GM23338 (cell line): ENCODE data around the gene NECTIN1. TPM values are rescaled to one million over a fixed set of nuclear protein-coding genes. Genes with fewer than 3 reads are reported as not detected.

Experiments used
- ATAC-seq: fragments of 200-7000 bp; cut with Tn5 transposase; 3 replicates; pipeline ENCODE4 v1.9.1; 2020
- DNase-seq: peaks from one replicate; pipeline ENCODE4 v3.0.0-alpha.2; 2015; ENCODE audit warnings: low spot score
- H2AFZ ChIP-seq: fragments of 200-600 bp; sonication (generic); 2 replicates; pipeline ENCODE4 v1.8.0; 2016; ENCODE audit warnings: antibody characterized with exemption, mild to moderate bottlenecking, moderate library complexity
- H3F3A ChIP-seq: fragments of 200-600 bp; sonication (generic); replicated peaks from 2 replicates; pipeline ENCODE4 v1.8.0; 2017; ENCODE audit warnings: antibody characterized with exemption, mixed run types, low read depth
- H3K27ac ChIP-seq: fragments of 200-600 bp; sonication (generic); 2 replicates; pipeline ENCODE4 v1.6.1; 2016; ENCODE audit warnings: low read depth
- H3K27me3 ChIP-seq: fragments of 200-600 bp; sonication (generic); 2 replicates; pipeline ENCODE4 v1.8.0; 2016; ENCODE audit warnings: mild to moderate bottlenecking, mixed run types, moderate library complexity; ENCODE audit not compliant: insufficient read depth
- H3K36me3 ChIP-seq: fragments of 200-600 bp; sonication (generic); 2 replicates; pipeline ENCODE4 v1.8.0; 2016; ENCODE audit warnings: mild to moderate bottlenecking; ENCODE audit not compliant: insufficient read depth
- H3K4me1 ChIP-seq: fragments of 200-600 bp; sonication (generic); 2 replicates; pipeline ENCODE4 v1.8.0; 2016; ENCODE audit warnings: mild to moderate bottlenecking, moderate library complexity; ENCODE audit not compliant: insufficient read depth
- H3K4me2 ChIP-seq: fragments of 200-600 bp; sonication (generic); 2 replicates; pipeline ENCODE4 v1.7.1; 2017; ENCODE audit warnings: mixed run types
- H3K4me3 ChIP-seq: fragments of 200-600 bp; sonication (generic); 2 replicates; pipeline ENCODE4 v1.6.1; 2016; ENCODE audit warnings: mixed run types
- H3K79me2 ChIP-seq: fragments of 200-600 bp; sonication (generic); replicated peaks from 2 replicates; pipeline ENCODE4 v1.8.0; 2017; ENCODE audit warnings: mild to moderate bottlenecking; ENCODE audit not compliant: insufficient read depth
- H3K9me2 ChIP-seq: fragments of 200-600 bp; sonication (generic); 2 replicates; pipeline ENCODE4 v1.8.0; 2017; ENCODE audit not compliant: insufficient read depth
- H4K20me1 ChIP-seq: fragments of 200-600 bp; sonication (generic); replicated peaks from 2 replicates; pipeline ENCODE4 v1.8.0; 2017; ENCODE audit warnings: mild to moderate bottlenecking; ENCODE audit not compliant: insufficient read depth
- H3K27ac Mint-ChIP-seq: 2 replicates; pipeline ENCODE4 v1.8.0; 2020; ENCODE audit warnings: inconsistent platforms, mild to moderate bottlenecking, moderate library complexity, mixed read lengths
- H3K27me3 Mint-ChIP-seq: 3 replicates; pipeline ENCODE4 v1.8.0; 2022; ENCODE audit warnings: low read depth, mild to moderate bottlenecking, moderate library complexity, mixed read lengths, inconsistent platforms; ENCODE audit not compliant: insufficient read depth, poor library complexity
- H3K36me3 Mint-ChIP-seq: 3 replicates; pipeline ENCODE4 v1.8.0; 2021; ENCODE audit warnings: low read depth, mild to moderate bottlenecking, inconsistent platforms, moderate library complexity, mixed read lengths
- H3K4me1 Mint-ChIP-seq: 3 replicates; pipeline ENCODE4 v1.8.0; 2020; ENCODE audit warnings: mild to moderate bottlenecking, inconsistent platforms, mixed read lengths
- H3K4me3 Mint-ChIP-seq: 3 replicates; pipeline ENCODE4 v1.8.0; 2021; ENCODE audit warnings: moderate library complexity, mild to moderate bottlenecking, inconsistent platforms, mixed read lengths
- H3K9me3 Mint-ChIP-seq: 3 replicates; pipeline ENCODE4 v1.8.0; 2020; ENCODE audit warnings: moderate library complexity, mild to moderate bottlenecking, inconsistent platforms, mixed read lengths
- EZH2 ChIP-seq: fragments of 200-600 bp; sonication (generic); IDR thresholded peaks from one replicate; pipeline ENCODE4 v1.8.0; 2017; ENCODE audit warnings: antibody characterized with exemption, mild to moderate bottlenecking, low read depth; ENCODE audit not compliant: unreplicated experiment
- JUNB ChIP-seq: IDR thresholded peaks from one replicate; pipeline ENCODE4 v1.6.1; 2016; ENCODE audit warnings: antibody characterized with exemption; ENCODE audit not compliant: unreplicated experiment
- POLR2AphosphoS5 ChIP-seq: IDR thresholded peaks from 2 replicates; pipeline ENCODE4 v1.6.1; 2016; ENCODE audit warnings: antibody characterized with exemption, low read depth
- ZNF114 ChIP-seq: fragments of 250-450 bp; sonication (Bioruptor Pico); IDR thresholded peaks from 2 replicates; pipeline ENCODE4 v1.5.0; 2020; ENCODE audit warnings: mild to moderate bottlenecking, moderate library complexity
- ZNF331 ChIP-seq: fragments of 250-450 bp; sonication (Bioruptor Pico); IDR thresholded peaks from 2 replicates; pipeline ENCODE4 v1.5.0; 2020; ENCODE audit warnings: low read depth, mild to moderate bottlenecking, moderate library complexity
- polyA plus RNA-seq: library from polyadenylated mRNA; unstranded; fragments of >200 nt; fragmentation: Nextera tagmentation; extraction: Ambion mirVana; gene quantifications from 2 replicates; pipeline ENCODE4 v1.2.1, GENCODE V29; 2016
- total RNA-seq: library from RNA; depleted of rRNA; stranded (reverse); fragments of >200 nt; shearing (Covaris generic); gene quantifications from 2 replicates; pipeline ENCODE4 v1.2.3, GENCODE V29; 2014
- TF ChIP-seq, protein P1 (sequence below), 2 experiments: fragments of 200-600 bp in 1 of 2; sonication (generic) in 1 of 2; conservative IDR thresholded peaks; 2 replicates each; pipeline versions ENCODE4 v1.5.1 to v1.6.1; 2016 to 2017; ENCODE audit warnings: antibody characterized with exemption in 2 of 2, low read depth in 2 of 2, mild to moderate bottlenecking in 2 of 2, moderate library complexity in 1 of 2
- TF ChIP-seq, protein P2 (sequence below): fragments of 250-450 bp; sonication (Bioruptor Pico); IDR thresholded peaks from 2 replicates; pipeline ENCODE4 v1.5.0; 2020; ENCODE audit warnings: mild to moderate bottlenecking, moderate library complexity
- TF ChIP-seq, protein P3 (sequence below): IDR thresholded peaks from one replicate; pipeline ENCODE4 v1.6.1; 2018; ENCODE audit warnings: antibody characterized with exemption; ENCODE audit not compliant: unreplicated experiment
- TF ChIP-seq, protein P4 (sequence below): IDR thresholded peaks from 2 replicates; pipeline ENCODE4 v1.6.1; 2016; ENCODE audit warnings: antibody characterized with exemption

The NECTIN1 gene
- total and polyA plus RNA-seq, 2 experiments from 2014 or later, result 18.7 to 56.3 TPM

DNA sequence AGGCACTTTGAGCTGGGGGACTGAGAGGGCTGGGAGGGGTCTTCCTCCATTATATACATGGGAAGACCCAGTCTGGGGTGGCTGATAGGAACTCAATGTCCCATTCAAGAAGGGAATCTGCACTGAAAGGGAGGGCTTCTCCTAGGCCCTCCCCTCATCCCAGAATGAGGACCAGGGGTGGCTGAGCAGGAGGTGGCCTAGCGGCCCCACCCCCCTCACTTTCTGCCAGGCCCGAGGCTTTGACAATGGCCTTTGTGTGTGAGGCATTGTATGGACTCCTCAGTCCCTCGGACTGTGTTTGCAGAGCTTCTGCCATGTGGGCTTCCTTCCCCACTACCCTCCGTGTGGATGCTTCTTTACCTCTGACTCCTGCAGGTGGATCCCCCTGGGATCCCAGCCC lies 65.7 kb downstream of the NECTIN1 start:
- Histone ChIP-seq H3K36me3 (no peaks in the 10 kb centered on the region; the same call in 1 of the 2 replicates), H3K9me2 (no peaks in the 10 kb centered on the region), H3K27ac (no peak overlapping the region), H4K20me1 (no peaks in the 10 kb centered on the region; the same call in none of the 2 replicates), H3K4me1 (peaks cover 15% of the 10 kb centered on the region), H3K79me2 (no peaks in the 10 kb centered on the region; the same call in 1 of the 2 replicates), H2AFZ (no peak overlapping the region), H3F3A (0 out of 2 replicates have a peak, but pooled peaks cover 3% of the 10 kb centered on the region), H3K4me3 (no peak overlapping the region), H3K27me3 (no peaks in the 10 kb centered on the region), H3K4me2 (no peak overlapping the region)
- Mint-ChIP-seq H3K4me1 (peaks cover 30% of the 10 kb centered on the region), H3K27me3 (peaks cover 20% of the 10 kb centered on the region), H3K27ac (peak overlapping the region; percentile 57), H3K4me3 (0 out of 3 replicates have a peak overlapping the region, but pooled peaks have one; percentile 1), H3K36me3 (peaks cover 21% of the 10 kb centered on the region), H3K9me3 (no peaks in the 10 kb centered on the region)
- ATAC-seq (peak; percentile 11), DNase-seq (no peak)
- TF ChIP-seq, protein P1, sequence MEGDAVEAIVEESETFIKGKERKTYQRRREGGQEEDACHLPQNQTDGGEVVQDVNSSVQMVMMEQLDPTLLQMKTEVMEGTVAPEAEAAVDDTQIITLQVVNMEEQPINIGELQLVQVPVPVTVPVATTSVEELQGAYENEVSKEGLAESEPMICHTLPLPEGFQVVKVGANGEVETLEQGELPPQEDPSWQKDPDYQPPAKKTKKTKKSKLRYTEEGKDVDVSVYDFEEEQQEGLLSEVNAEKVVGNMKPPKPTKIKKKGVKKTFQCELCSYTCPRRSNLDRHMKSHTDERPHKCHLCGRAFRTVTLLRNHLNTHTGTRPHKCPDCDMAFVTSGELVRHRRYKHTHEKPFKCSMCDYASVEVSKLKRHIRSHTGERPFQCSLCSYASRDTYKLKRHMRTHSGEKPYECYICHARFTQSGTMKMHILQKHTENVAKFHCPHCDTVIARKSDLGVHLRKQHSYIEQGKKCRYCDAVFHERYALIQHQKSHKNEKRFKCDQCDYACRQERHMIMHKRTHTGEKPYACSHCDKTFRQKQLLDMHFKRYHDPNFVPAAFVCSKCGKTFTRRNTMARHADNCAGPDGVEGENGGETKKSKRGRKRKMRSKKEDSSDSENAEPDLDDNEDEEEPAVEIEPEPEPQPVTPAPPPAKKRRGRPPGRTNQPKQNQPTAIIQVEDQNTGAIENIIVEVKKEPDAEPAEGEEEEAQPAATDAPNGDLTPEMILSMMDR (conservative IDR thresholded peaks at IDR 0.05; ENCODE audit: low read depth in 2 of 2), result no peak
- TF ChIP-seq ZNF114 (CRISPR knock-in tag) (no peak), EZH2 (no peak), JUNB (no peak), ZNF331 (CRISPR knock-in tag) (no peak), POLR2AphosphoS5 (no peak)
- TF ChIP-seq, protein P2, sequence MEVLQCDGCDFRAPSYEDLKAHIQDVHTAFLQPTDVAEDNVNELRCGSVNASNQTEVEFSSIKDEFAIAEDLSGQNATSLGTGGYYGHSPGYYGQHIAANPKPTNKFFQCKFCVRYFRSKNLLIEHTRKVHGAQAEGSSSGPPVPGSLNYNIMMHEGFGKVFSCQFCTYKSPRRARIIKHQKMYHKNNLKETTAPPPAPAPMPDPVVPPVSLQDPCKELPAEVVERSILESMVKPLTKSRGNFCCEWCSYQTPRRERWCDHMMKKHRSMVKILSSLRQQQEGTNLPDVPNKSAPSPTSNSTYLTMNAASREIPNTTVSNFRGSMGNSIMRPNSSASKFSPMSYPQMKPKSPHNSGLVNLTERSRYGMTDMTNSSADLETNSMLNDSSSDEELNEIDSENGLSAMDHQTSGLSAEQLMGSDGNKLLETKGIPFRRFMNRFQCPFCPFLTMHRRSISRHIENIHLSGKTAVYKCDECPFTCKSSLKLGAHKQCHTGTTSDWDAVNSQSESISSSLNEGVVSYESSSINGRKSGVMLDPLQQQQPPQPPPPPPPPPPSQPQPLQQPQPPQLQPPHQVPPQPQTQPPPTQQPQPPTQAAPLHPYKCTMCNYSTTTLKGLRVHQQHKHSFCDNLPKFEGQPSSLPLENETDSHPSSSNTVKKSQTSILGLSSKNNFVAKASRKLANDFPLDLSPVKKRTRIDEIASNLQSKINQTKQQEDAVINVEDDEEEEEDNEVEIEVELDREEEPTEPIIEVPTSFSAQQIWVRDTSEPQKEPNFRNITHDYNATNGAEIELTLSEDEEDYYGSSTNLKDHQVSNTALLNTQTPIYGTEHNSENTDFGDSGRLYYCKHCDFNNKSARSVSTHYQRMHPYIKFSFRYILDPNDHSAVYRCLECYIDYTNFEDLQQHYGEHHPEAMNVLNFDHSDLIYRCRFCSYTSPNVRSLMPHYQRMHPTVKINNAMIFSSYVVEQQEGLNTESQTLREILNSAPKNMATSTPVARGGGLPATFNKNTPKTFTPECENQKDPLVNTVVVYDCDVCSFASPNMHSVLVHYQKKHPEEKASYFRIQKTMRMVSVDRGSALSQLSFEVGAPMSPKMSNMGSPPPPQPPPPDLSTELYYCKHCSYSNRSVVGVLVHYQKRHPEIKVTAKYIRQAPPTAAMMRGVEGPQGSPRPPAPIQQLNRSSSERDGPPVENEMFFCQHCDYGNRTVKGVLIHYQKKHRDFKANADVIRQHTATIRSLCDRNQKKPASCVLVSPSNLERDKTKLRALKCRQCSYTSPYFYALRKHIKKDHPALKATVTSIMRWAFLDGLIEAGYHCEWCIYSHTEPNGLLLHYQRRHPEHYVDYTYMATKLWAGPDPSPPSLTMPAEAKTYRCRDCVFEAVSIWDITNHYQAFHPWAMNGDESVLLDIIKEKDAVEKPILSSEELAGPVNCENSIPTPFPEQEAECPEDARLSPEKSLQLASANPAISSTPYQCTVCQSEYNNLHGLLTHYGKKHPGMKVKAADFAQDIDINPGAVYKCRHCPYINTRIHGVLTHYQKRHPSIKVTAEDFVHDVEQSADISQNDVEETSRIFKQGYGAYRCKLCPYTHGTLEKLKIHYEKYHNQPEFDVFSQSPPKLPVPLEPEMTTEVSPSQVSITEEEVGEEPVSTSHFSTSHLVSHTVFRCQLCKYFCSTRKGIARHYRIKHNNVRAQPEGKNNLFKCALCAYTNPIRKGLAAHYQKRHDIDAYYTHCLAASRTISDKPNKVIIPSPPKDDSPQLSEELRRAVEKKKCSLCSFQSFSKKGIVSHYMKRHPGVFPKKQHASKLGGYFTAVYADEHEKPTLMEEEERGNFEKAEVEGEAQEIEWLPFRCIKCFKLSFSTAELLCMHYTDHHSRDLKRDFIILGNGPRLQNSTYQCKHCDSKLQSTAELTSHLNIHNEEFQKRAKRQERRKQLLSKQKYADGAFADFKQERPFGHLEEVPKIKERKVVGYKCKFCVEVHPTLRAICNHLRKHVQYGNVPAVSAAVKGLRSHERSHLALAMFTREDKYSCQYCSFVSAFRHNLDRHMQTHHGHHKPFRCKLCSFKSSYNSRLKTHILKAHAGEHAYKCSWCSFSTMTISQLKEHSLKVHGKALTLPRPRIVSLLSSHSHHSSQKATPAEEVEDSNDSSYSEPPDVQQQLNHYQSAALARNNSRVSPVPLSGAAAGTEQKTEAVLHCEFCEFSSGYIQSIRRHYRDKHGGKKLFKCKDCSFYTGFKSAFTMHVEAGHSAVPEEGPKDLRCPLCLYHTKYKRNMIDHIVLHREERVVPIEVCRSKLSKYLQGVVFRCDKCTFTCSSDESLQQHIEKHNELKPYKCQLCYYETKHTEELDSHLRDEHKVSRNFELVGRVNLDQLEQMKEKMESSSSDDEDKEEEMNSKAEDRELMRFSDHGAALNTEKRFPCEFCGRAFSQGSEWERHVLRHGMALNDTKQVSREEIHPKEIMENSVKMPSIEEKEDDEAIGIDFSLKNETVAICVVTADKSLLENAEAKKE, result no peak
- TF ChIP-seq, protein P3, sequence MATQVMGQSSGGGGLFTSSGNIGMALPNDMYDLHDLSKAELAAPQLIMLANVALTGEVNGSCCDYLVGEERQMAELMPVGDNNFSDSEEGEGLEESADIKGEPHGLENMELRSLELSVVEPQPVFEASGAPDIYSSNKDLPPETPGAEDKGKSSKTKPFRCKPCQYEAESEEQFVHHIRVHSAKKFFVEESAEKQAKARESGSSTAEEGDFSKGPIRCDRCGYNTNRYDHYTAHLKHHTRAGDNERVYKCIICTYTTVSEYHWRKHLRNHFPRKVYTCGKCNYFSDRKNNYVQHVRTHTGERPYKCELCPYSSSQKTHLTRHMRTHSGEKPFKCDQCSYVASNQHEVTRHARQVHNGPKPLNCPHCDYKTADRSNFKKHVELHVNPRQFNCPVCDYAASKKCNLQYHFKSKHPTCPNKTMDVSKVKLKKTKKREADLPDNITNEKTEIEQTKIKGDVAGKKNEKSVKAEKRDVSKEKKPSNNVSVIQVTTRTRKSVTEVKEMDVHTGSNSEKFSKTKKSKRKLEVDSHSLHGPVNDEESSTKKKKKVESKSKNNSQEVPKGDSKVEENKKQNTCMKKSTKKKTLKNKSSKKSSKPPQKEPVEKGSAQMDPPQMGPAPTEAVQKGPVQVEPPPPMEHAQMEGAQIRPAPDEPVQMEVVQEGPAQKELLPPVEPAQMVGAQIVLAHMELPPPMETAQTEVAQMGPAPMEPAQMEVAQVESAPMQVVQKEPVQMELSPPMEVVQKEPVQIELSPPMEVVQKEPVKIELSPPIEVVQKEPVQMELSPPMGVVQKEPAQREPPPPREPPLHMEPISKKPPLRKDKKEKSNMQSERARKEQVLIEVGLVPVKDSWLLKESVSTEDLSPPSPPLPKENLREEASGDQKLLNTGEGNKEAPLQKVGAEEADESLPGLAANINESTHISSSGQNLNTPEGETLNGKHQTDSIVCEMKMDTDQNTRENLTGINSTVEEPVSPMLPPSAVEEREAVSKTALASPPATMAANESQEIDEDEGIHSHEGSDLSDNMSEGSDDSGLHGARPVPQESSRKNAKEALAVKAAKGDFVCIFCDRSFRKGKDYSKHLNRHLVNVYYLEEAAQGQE, result no peak
- TF ChIP-seq, protein P4, sequence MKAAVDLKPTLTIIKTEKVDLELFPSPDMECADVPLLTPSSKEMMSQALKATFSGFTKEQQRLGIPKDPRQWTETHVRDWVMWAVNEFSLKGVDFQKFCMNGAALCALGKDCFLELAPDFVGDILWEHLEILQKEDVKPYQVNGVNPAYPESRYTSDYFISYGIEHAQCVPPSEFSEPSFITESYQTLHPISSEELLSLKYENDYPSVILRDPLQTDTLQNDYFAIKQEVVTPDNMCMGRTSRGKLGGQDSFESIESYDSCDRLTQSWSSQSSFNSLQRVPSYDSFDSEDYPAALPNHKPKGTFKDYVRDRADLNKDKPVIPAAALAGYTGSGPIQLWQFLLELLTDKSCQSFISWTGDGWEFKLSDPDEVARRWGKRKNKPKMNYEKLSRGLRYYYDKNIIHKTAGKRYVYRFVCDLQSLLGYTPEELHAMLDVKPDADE, result no peak
